ENCODE measurements around the gene IRF2BP1.

DNA sequence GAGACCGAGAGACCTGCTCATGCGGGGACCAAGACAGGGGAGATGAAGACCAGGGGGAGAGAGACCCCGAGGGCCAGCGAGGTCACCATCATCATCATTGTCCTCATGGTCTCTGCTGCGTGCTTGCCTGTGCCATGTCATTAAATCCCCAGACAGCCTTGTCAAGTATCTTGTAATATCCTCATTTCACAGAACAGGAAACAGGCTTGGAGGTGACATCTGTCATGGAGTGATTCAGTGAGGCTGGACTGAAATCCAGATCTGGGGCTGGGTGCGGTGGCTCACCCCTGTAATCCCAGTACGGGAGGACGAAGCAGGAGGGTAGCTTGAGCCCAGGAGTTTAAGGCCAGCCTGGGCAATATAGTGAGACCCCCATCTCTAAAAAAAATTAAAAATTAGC, 34.5 kb upstream of the IRF2BP1 start:
- TF ChIP-seq CTCF (IDR thresholded peaks at IDR 0.05) (no peak), POLR2A (IDR thresholded peaks at IDR 0.05) (no peak)
